Glomerular endothelial cell (primary cell): Measurements from ENCODE around the gene SLC35F3. TPM values are rescaled to one million over a fixed set of nuclear protein-coding genes. Genes with fewer than 3 reads are reported as not detected.
"Not testable (repeated sequence)": the region's sequence is repeated elsewhere in the genome, so short reads cannot be mapped to it uniquely, and the experiment has no call there.

Experiments
- DNase-seq: peaks from one replicate; pipeline ENCODE4 v3.0.0-alpha.2; 2011; ENCODE audit warnings: low read depth, low spot score; ENCODE audit errors: extremely low read depth
- total RNA-seq: library from RNA; depleted of rRNA; stranded (reverse); fragments of >200 nt; gene quantifications from 2 replicates; pipeline ENCODE4 v1.2.3, GENCODE V29; 2015

SLC35F3 gene
- total RNA-seq, 1 donor from 2014 or later: not detected

- DNase-seq: no peak
These were observed 336.2 kb downstream of the SLC35F3 start for GRCh38 chr1:234240680-234241079.

- DNase-seq: no peak
These were observed 337.5 kb downstream of the SLC35F3 start for GRCh38 chr1:234241941-234242490.

DNA sequence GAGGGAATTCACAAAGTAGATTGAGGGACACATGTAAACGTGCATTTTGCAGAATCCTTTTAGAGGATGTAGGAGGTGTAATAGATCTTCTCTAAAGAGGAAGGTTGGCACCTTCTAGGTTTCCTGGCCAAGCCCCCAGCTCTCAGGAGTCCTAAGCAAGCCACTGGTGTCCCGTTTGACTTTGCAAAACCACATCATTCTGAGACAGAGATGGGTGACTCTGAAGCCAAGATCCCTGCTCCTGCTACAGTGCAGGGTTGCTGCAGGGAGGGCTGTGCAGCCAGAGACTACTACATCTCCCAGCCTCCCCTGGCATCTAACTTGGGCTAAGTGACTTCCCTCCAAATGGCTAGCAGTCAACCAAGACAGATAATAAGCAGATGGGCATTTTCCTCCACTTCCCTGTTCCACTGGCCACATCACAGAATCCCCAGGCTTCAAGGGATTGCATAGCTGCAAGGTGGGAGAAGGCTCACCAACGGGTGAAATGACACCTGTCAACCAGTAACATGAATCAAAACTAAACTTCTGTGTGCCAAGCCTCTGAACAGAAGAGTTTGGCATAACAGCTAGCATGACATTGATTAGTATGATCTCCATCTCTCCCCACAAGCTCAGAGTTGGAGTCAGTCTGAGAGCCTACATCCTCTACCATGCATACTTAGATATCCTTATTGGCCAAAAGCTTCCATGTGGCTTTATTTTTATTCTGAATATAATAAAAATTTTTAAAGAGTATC lies 339.2 kb downstream of the SLC35F3 start:
- no peak for DNase-seq

GRCh38 chr1:234244482-234244881 lies 340.0 kb downstream of the SLC35F3 start:
- no peak for DNase-seq

- DNase-seq: no peak
These were observed 342.2 kb downstream of the SLC35F3 start for GRCh38 chr1:234246638-234247116.

DNA sequence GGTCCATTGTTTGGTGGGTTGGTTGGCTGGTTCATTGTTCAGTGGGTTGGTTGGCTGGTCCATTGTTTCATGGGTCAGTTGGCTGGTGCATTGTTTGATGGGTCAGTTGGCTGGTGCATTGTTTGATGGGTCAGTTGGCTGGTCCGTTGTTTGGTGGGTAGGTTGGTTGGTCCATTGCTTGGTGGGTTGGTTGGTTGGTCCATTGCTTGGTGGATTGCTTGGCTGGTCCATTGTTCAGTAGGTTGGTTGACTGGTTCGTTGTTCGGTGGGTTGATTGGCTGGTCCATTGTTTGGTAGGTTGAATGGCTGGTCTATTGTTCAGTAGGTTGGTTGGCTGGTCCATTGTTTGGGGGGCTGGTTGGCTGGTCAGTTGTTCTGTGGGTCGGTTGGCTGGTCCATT lies 343.3 kb downstream of the SLC35F3 start:
- not testable (repeated sequence) for DNase-seq

- no peak for DNase-seq
These were observed 346.3 kb downstream of the SLC35F3 start for GRCh38 chr1:234250747-234251146.

GRCh38 chr1:234253732-234254131 lies 349.3 kb downstream of the SLC35F3 start:
- no peak for DNase-seq

DNA sequence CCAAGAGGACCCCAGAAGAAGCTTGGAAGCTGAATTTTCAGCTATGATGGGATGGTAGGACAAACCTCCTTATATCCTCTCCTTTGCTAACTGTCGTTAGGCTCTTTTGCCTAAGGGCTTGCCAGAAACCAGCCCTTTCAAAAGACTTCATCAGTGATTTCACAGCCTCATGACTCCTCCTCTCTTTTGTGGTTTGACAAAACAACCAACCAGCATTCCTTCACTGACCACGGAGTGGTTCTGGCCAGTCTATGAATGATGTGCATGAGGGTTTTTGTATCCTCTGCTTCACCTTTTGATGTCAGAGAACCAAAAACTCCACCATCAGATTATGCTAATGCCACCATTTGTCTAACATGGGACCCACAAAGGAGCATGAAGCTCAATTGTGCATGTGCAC lies 351.9 kb downstream of the SLC35F3 start:
- DNase-seq: no peak

GRCh38 chr1:234258071-234258470 lies 353.6 kb downstream of the SLC35F3 start:
- no peak for DNase-seq

DNA sequence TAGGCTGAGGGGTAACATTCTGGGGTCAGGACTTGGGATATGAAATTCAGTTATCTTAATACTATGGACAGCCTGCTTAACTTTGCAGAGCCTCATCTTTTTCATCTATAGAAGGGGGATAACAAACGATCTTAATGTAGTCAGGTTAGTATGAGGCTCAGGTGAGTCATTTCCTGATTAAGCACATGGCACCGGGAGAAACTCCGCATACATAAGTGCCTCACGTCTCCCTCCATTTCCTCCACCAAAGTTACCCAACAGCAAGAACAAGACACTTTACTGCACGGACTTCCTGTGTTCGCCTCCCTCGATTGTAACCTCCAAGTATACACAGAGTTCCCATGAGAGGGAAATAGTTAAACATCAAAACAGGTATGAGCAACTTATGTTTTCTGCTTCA lies 356.1 kb downstream of the SLC35F3 start:
- DNase-seq: no peak

- no peak for DNase-seq
These were observed 357.1 kb downstream of the SLC35F3 start for GRCh38 chr1:234261545-234261944.

DNA sequence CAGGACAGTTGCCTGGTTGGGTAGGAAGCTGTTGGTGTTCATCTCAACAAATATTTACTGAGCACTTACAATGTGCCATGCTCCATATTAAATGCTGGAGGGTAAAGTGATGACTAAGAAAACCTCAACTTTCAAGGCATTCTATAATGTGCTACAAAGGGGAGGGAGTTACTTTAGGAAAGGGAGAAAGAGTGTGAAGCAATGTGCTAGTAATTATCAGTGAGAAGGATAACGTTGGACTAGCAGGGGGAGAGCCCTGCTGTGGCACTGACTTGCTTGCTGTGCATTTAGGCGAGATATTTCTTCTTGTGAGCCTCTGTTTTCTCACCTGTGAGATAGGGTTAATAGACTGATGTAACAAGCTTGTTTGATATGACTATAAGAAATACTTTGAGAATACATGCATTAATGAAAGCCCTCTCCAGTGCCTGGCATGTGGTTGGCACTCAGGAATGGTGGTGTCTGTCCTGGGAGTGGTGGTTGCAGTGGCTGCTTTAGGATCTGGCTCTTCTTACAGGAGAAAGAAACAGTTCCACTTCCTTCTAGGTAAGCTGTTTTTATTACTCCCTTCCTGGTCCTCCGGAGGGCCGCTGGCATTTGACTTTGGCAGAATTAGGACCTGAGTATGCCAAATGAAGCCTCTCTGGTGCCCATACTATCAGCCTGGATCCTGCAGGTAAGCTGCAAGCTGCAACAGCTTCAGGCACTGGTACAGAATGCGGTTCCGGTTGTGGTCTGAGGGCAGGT lies 357.7 kb downstream of the SLC35F3 start:
- no peak for DNase-seq

DNA sequence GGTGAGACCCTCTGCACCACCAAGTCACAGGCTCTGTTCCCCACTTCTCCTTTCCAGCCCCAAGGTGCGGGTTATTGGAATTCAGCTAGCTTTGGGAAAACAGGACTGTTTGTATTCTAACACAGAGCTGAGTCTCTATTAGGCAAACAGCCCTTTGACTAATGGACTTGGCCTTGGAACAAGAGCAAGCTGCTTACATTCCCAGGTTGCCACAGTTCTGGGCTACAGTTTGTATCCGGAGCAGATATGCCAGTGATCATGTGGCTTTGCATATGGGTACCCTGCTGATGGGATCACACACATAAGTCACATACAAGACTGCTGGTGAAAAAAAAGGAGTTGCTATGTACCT lies 358.3 kb downstream of the SLC35F3 start:
- DNase-seq: no peak

- DNase-seq: no peak
These were observed 360.4 kb downstream of the SLC35F3 start for GRCh38 chr1:234264832-234265231.

DNA sequence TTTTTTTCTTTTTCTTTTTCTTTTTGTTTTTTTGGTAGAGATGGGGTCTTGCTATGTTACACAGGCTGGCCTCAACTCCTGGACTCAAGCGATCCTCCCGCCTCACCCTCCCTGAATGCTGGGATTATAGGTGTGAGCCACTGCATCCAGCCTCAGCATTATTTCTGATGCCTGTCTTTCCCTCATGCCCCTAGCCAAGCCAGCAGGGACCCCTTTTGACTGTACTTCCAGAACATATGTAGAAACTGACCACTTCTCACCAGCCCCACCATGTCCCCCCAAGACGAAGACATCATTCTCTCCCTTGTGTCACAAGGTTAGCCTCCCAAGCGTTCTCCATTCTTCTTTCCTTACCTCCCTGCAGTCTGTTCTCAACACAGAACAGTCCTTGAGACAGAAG lies 360.8 kb downstream of the SLC35F3 start:
- DNase-seq: no peak

- DNase-seq: no peak
These were observed 361.4 kb downstream of the SLC35F3 start for GRCh38 chr1:234265861-234266260.

DNA sequence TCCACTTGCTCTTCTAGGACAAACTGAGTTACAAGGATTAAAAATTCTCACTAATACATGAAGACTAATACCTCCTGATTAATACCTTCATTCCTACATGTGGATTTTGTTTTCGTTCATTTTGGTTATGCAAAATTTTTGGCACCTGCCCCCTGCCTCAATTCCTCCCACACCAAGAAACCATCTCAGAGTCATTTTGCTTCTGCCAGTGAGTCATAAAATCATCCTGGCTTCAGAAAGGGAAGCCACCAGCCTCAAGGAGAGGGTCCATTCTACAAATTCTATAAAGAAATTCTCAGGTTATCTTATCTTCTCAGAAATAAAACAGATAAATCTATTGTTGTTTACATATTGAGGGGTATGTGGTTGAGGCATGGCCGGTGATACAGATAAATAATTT lies 365.6 kb downstream of the SLC35F3 start:
- no peak for DNase-seq

GRCh38 chr1:234270581-234271242 lies 366.2 kb downstream of the SLC35F3 start:
- no peak for DNase-seq

DNA sequence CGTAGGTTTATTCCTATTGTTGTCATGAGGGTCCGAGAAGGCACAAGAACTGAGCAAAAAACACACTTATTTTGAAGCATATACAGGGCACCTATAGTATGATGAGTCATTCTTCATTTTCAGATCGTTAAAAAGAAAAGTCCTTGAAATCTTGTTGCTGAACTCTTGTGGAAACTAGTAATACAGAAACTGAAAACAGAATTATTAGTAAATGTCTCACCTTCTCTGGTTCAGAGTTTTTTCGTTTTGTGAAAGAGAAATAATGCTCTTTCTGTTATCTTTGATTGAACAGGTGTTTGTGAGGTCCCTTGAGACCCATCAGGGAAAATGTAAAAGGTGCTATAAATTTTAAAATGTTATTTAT lies 366.7 kb downstream of the SLC35F3 start:
- DNase-seq: no peak

GRCh38 chr1:234272656-234273312 lies 368.3 kb downstream of the SLC35F3 start:
- no peak for DNase-seq
